ENCODE measurements around the gene DCBLD1. TPM values are rescaled to one million over a fixed set of nuclear protein-coding genes. Genes with fewer than 3 reads are reported as not detected.

DCBLD1 gene
- total RNA-seq, 1 donor from 2014 or later = 30.1 TPM

DNA sequence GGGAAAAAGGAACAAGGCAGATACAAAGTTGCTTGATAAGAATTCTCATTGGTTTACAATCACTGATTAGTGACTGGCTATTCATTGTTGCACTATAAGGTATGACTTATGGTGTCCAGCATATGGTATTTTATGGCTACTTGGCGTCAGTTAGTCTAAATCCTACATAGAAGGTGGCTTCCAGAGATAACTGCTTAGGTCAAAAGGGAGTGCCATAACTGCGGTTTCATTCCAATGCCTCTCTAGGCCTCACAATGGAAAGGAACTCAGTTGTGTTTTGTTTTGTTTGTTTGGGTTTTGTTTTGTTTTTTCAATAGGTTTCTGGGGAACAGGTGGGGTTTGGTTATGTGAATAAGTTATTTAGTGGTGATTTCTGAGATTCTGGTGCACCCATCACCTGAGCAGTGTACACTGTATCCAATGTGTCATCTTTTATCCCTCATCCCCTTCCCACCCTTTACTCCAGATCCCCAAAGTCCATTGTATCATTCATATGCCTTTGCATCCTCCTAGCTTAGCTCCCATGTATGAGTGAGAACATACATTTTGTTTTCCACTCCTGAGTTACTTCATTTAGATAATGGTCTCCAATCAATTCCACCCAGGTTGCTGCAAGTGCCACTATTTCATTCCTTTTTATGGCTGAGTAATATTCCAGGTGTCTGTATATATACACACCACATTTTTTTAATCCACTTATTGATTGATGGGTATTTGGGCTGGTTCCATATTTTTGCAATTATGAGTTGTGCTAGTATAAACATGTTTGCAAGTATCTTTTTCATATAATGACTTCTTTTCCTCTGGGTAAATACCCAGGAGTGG, 112.8 kb downstream of the DCBLD1 start:
- Mint-ChIP-seq H3K9me3 (peaks cover 27% of the 10 kb centered on the region), H3K4me3 (no peak overlapping the region), H3K4me1 (peaks cover 15% of the 10 kb centered on the region), H3K27me3 (ENCODE audit: low read depth) (no peaks in the 10 kb centered on the region), H3K36me3 (peaks cover 42% of the 10 kb centered on the region), H3K27ac (no peak overlapping the region)
- no peak for TF ChIP-seq CTCF (IDR thresholded peaks at IDR 0.05; ENCODE audit: unreplicated experiment)
- DNase-seq (ENCODE audit: low spot score in 2 of 2, unreplicated experiment in 2 of 2) = no peak

DNA sequence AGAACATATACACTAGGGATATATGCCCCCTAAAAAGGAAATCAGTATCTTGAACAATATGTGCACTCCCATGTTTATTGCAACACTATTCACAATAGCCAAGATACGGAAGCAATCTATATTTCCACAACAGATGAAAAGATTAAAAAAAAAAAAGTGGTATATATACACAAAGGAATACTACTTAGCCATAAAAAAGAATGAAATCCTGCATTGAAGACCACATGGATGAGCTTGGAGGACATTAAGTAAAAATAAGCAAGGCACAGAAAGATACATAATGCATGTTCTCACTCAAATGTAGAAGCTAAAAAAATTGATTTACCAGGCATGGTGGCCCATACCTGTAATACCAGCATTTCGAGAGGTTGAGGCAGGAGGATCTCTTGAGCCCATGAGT, 115.3 kb downstream of the DCBLD1 start:
- Mint-ChIP-seq H3K36me3 (peaks cover 31% of the 10 kb centered on the region), H3K4me3 (no peak overlapping the region), H3K27me3 (ENCODE audit: low read depth) (no peaks in the 10 kb centered on the region), H3K4me1 (peaks cover 26% of the 10 kb centered on the region), H3K9me3 (peaks cover 23% of the 10 kb centered on the region), H3K27ac (no peak overlapping the region)
- TF ChIP-seq CTCF (IDR thresholded peaks at IDR 0.05; ENCODE audit: unreplicated experiment) = no peak
- no peak for DNase-seq (ENCODE audit: low spot score in 2 of 2, unreplicated experiment in 2 of 2)

Other genes starting within 250 kb of the DCBLD1 start
- not detected in 3 replicates for gene VGLL2, start 217.1 kb upstream of the DCBLD1 start, total RNA-seq
- gene ROS1, start 56.7 kb upstream of the DCBLD1 start, total RNA-seq = not detected in 3 replicates
- 46.1 to 47.3 TPM (median 47.0 TPM) in 3 replicates for gene GOPC, start 119.8 kb downstream of the DCBLD1 start, total RNA-seq
- 30.2 to 31.3 TPM (median 30.3 TPM) in 3 replicates for gene NUS1, start 192.8 kb downstream of the DCBLD1 start, total RNA-seq

All from mesothelial cell of epicardium (in vitro differentiated cells).